A549 (cell line): Measurements from ENCODE around the gene ZG16B. TPM values are rescaled to one million over a fixed set of nuclear protein-coding genes. Genes with fewer than 3 reads are reported as not detected.

Experiments
- ATAC-seq, 2 experiments: fragments of 200-7000 bp in 1 of 2; fragments of >200 bp in 1 of 2; cut with Nextera tagmentation in 1 of 2; cut with Tn5 transposase in 1 of 2; 3 replicates each; pipeline versions ENCODE4 v1.8.0 to v1.9.1; 2018 to 2020; ENCODE audit warnings: mild to moderate bottlenecking in 1 of 2, moderate library complexity in 1 of 2
- CTCF ChIA-PET: fragments of 300-600 bp; sonication (Branson Sonifier 250); formaldehyde crosslinking; extraction: SDS; loops from one replicate; lab custom pipeline; 2021; ENCODE audit warnings: antibody characterized with exemption, inconsistent platforms; lab: Yijun Ruan, JAX
- POLR2A ChIA-PET: fragments of 350-600 bp; formaldehyde crosslinking; extraction: SDS; loops from one replicate; lab custom pipeline; 2021; ENCODE audit warnings: antibody characterized with exemption, inconsistent platforms; lab: Yijun Ruan, JAX
- DNase-seq, 2 experiments: peaks; one replicate each; pipeline versions ENCODE4 v3.0.0 to v3.0.0-alpha.2; 2011 to 2016; ENCODE audit warnings: low read depth in 1 of 2, low spot score in 1 of 2
- FAIRE-seq: peaks from 2 replicates; lab custom pipeline; 2011; peaks lifted over from hg19 to GRCh38; lab: Jason Lieb, UNC
- H3K27ac ChIP-seq, 2 experiments: fragments of >200 bp; sonication (Bioruptor Twin); formaldehyde crosslinking; 3 replicates each; pipeline ENCODE4 v1.5.1; 2016 to 2017
- H3K4me1 ChIP-seq: fragments of >200 bp; sonication (Bioruptor Twin); formaldehyde crosslinking; 3 replicates; pipeline ENCODE4 v1.6.1; 2016
- H3K4me2 ChIP-seq: fragments of >200 bp; sonication (Bioruptor Twin); formaldehyde crosslinking; 3 replicates; pipeline ENCODE4 v1.6.1; 2016
- H3K4me3 ChIP-seq: fragments of >200 bp; sonication (Bioruptor Twin); formaldehyde crosslinking; 3 replicates; pipeline ENCODE4 v1.5.1; 2016
- H3K9me3 ChIP-seq: fragments of >200 bp; sonication (Bioruptor Twin); formaldehyde crosslinking; 3 replicates; pipeline ENCODE4 v1.6.1; 2016
- CHD2 ChIP-seq: fragments of 150-350 bp; IDR thresholded peaks from 2 replicates; pipeline ENCODE4 v1.6.1; 2014; ENCODE audit warnings: low read length; ENCODE audit not compliant: partially characterized antibody
- CHD4 ChIP-seq: fragments of 200-600 bp; sonication (generic); IDR thresholded peaks from 2 replicates; pipeline ENCODE4 v1.6.1; 2016; ENCODE audit warnings: antibody characterized with exemption, mild to moderate bottlenecking, borderline replicate concordance
- EP300 ChIP-seq, 2 experiments: fragments of >200 bp; sonication (Bioruptor Twin); formaldehyde crosslinking; IDR thresholded peaks; 2 replicates in 1 of 2; 3 replicates in 1 of 2; pipeline ENCODE4 v1.6.1; 2016 to 2017
- ESRRA ChIP-seq: fragments of 150-350 bp; IDR thresholded peaks from 2 replicates; pipeline ENCODE4 v1.6.1; 2014; ENCODE audit warnings: mild to moderate bottlenecking, low read length, borderline replicate concordance
- FOXS1 ChIP-seq: fragments of 250-450 bp; sonication (Bioruptor Pico); IDR thresholded peaks from 2 replicates; pipeline ENCODE4 v1.5.0; 2020; ENCODE audit warnings: mild to moderate bottlenecking, moderate library complexity
- GATA3 ChIP-seq: IDR thresholded peaks from 2 replicates; pipeline ENCODE4 v1.6.1; 2012; ENCODE audit warnings: borderline replicate concordance
- HDAC2 ChIP-seq: fragments of 200-600 bp; sonication (generic); IDR thresholded peaks from 2 replicates; pipeline ENCODE4 v1.6.1; 2016
- HEYL ChIP-seq: fragments of 250-450 bp; sonication (Bioruptor Pico); IDR thresholded peaks from 2 replicates; pipeline ENCODE4 v1.8.0; 2021; ENCODE audit warnings: mild to moderate bottlenecking, moderate library complexity
- HMGXB4 ChIP-seq: fragments of 250-450 bp; sonication (Bioruptor Pico); IDR thresholded peaks from 2 replicates; pipeline ENCODE4 v1.5.0; 2021; ENCODE audit warnings: mild to moderate bottlenecking, moderate library complexity, borderline replicate concordance
- HOXA7 ChIP-seq: fragments of 250-450 bp; sonication (Bioruptor Pico); IDR thresholded peaks from 2 replicates; pipeline ENCODE4 v1.5.0; 2020; ENCODE audit warnings: mild to moderate bottlenecking, moderate library complexity
- HOXB13 ChIP-seq: fragments of 250-450 bp; sonication (Bioruptor Pico); IDR thresholded peaks from 2 replicates; pipeline ENCODE4 v1.5.0; 2020; ENCODE audit warnings: low read depth, mild to moderate bottlenecking, moderate library complexity
- JUN ChIP-seq, 2 experiments: fragments of >200 bp; sonication (Bioruptor Twin); formaldehyde crosslinking; IDR thresholded peaks; 2 replicates in 1 of 2; 3 replicates in 1 of 2; pipeline ENCODE4 v1.6.1; 2016 to 2017
- JUNB ChIP-seq: fragments of >200 bp; sonication (Bioruptor Twin); formaldehyde crosslinking; IDR thresholded peaks from 2 replicates; pipeline ENCODE4 v1.6.1; 2016
- KDM5A ChIP-seq: fragments of 200-600 bp; sonication (generic); IDR thresholded peaks from 2 replicates; pipeline ENCODE4 v1.6.1; 2016; ENCODE audit warnings: antibody characterized with exemption, mild to moderate bottlenecking
- MYC ChIP-seq: IDR thresholded peaks from 2 replicates; pipeline ENCODE4 v1.6.1; 2012; ENCODE audit warnings: mild to moderate bottlenecking, inconsistent platforms, low read length, improper control_type of control experiment, borderline replicate concordance
- NFE2L2 ChIP-seq: fragments of 150-350 bp; conservative IDR thresholded peaks from 2 replicates; pipeline ENCODE4 v1.6.1; 2014; ENCODE audit warnings: low read length
- RAD21 ChIP-seq, 2 experiments: fragments of >200 bp in 1 of 2; sonication (Bioruptor Twin) in 1 of 2; formaldehyde crosslinking in 1 of 2; IDR thresholded peaks in 1 of 2; conservative IDR thresholded peaks in 1 of 2; 2 replicates in 1 of 2; 3 replicates in 1 of 2; pipeline ENCODE4 v1.6.1; 2012 to 2018; ENCODE audit warnings: inconsistent platforms in 1 of 2
- RARB ChIP-seq: fragments of 250-450 bp; sonication (Bioruptor Pico); IDR thresholded peaks from 2 replicates; pipeline ENCODE4 v1.8.0; 2021; ENCODE audit warnings: mild to moderate bottlenecking, moderate library complexity
- RFX5 ChIP-seq: fragments of 450-650 bp; IDR thresholded peaks from 2 replicates; pipeline ENCODE4 v1.7.1; 2014; ENCODE audit warnings: antibody characterized with exemption, mild to moderate bottlenecking, moderate library complexity
- SMC3 ChIP-seq: fragments of >200 bp; sonication (Bioruptor Twin); formaldehyde crosslinking; IDR thresholded peaks from 3 replicates; pipeline ENCODE4 v1.6.1; 2018; ENCODE audit warnings: inconsistent platforms
- ZC3H11A ChIP-seq: fragments of 450-650 bp; IDR thresholded peaks from 2 replicates; pipeline ENCODE4 v1.6.1; 2014; ENCODE audit warnings: antibody characterized with exemption, mild to moderate bottlenecking
- WGBS: methylation state at CpG from one replicate; pipeline ENCODE4 v1.1.6; 2017; ENCODE audit errors: missing lambda C conversion rate; 5-methylcytosine and 5-hydroxymethylcytosine counted together
- polyA plus RNA-seq, 4 experiments: library from polyadenylated mRNA; depleted of rRNA in 3 of 4; stranded (reverse); fragments of >200 nt; fragmentation: RNase III in 1 of 4; extraction: RNeasy Plus Mini Kit Qiagen cat#74134 plus additional on column Dnase treatment in 1 of 4; gene quantifications; 2 replicates in 3 of 4; 3 replicates in 1 of 4; pipeline ENCODE4 v1.2.3, GENCODE V29; 2011 to 2017
- TF ChIP-seq, protein P1 (sequence below): IDR thresholded peaks from 2 replicates; pipeline ENCODE4 v1.6.1; 2012
- TF ChIP-seq, protein P2 (sequence below): fragments of 150-350 bp; IDR thresholded peaks from 2 replicates; pipeline ENCODE4 v1.6.1; 2014; ENCODE audit warnings: low read depth, mild to moderate bottlenecking, low read length
- TF ChIP-seq, protein P3 (sequence below): fragments of >200 bp; sonication (Bioruptor Twin); formaldehyde crosslinking; IDR thresholded peaks from 3 replicates; pipeline ENCODE4 v1.6.1; 2016

ZG16B gene
- polyA plus RNA-seq, 2 of the 4 experiments (the other 2 are of a cell fraction): 0.40 to 0.85 TPM

GRCh38 chr16:2831203-2831602 lies 1.1 kb downstream of the ZG16B start:
- ChIA-PET POLR2A (no interaction called here), CTCF (interaction anchor here (0.8 to 5.0 kb wide), 8 partner anchors 8 to 96 kb away, joined by 3 to 31 read pairs (median 5); no protein-coding TSS in a partner anchor)
- H3K9me3 ChIP-seq: no peaks in the 10 kb centered on the region
- no peak for FAIRE-seq
- DNase-seq: no peak
- TF ChIP-seq CHD4: no peak
- no peak for TF ChIP-seq GATA3
- TF ChIP-seq, protein P1, sequence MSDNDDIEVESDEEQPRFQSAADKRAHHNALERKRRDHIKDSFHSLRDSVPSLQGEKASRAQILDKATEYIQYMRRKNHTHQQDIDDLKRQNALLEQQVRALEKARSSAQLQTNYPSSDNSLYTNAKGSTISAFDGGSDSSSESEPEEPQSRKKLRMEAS: no peak
- TF ChIP-seq EP300 (IDR thresholded peaks at IDR 0.05): no peak
- no peak for TF ChIP-seq SMC3
- TF ChIP-seq JUNB: no peak
- no peak for TF ChIP-seq CHD2
- TF ChIP-seq ESRRA: no peak
- no peak for TF ChIP-seq HOXA7 (CRISPR knock-in tag)
- TF ChIP-seq, protein P2, sequence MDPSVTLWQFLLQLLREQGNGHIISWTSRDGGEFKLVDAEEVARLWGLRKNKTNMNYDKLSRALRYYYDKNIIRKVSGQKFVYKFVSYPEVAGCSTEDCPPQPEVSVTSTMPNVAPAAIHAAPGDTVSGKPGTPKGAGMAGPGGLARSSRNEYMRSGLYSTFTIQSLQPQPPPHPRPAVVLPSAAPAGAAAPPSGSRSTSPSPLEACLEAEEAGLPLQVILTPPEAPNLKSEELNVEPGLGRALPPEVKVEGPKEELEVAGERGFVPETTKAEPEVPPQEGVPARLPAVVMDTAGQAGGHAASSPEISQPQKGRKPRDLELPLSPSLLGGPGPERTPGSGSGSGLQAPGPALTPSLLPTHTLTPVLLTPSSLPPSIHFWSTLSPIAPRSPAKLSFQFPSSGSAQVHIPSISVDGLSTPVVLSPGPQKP: no peak
- TF ChIP-seq RAD21 (conservative IDR thresholded peaks at IDR 0.05 in 1 of 2, IDR thresholded peaks at IDR 0.05 in 1 of 2): no peak
- TF ChIP-seq JUN (IDR thresholded peaks at IDR 0.05): no peak
- TF ChIP-seq, protein P3, sequence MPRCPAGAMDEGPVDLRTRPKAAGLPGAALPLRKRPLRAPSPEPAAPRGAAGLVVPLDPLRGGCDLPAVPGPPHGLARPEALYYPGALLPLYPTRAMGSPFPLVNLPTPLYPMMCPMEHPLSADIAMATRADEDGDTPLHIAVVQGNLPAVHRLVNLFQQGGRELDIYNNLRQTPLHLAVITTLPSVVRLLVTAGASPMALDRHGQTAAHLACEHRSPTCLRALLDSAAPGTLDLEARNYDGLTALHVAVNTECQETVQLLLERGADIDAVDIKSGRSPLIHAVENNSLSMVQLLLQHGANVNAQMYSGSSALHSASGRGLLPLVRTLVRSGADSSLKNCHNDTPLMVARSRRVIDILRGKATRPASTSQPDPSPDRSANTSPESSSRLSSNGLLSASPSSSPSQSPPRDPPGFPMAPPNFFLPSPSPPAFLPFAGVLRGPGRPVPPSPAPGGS: no peak
- TF ChIP-seq HDAC2: no peak
- no peak for TF ChIP-seq ZC3H11A
- TF ChIP-seq KDM5A: no peak
- no peak for ATAC-seq
- H3K4me3 ChIP-seq: no peak overlapping the region
- no peak overlapping the region for H3K27ac ChIP-seq
- peaks cover 19% of the 10 kb centered on the region for H3K4me1 ChIP-seq
- H3K4me2 ChIP-seq: no peak overlapping the region
- WGBS: 76% methylated on average over 15 of the region's 15 CpGs

DNA sequence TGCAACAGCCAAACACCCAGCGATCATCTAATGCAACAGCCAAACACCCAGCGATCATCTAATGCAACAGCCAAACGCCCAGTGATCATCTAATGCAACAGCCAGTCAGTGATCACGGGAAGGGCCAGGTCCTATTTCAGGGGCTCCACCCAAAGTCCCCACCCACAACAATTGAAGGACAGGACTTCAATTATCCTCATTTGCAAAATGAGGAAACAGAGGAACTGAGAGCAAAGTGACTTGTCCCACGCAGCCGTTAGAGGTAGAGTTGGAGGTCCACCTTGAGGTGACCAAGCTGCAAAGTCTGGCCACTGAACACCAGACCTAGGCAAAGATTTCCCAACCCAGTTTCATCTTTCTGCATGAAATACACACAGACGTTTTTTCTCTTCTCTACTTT lies 3.7 kb downstream of the ZG16B start:
- FAIRE-seq: no peak
- DNase-seq: no peak
- H3K4me2 ChIP-seq: no peak overlapping the region
- TF ChIP-seq HEYL (CRISPR knock-in tag) (no peak), NFE2L2 (no peak), HMGXB4 (CRISPR knock-in tag) (no peak), EP300 (IDR thresholded peaks at IDR 0.05) (no peak), FOXS1 (no peak), RFX5 (no peak), ESRRA (no peak), SMC3 (no peak), ZC3H11A (no peak), HOXB13 (CRISPR knock-in tag) (no peak), RARB (CRISPR knock-in tag) (no peak), MYC (no peak)
- no peak for ATAC-seq
- H3K9me3 ChIP-seq: no peaks in the 10 kb centered on the region
- H3K4me3 ChIP-seq: no peak overlapping the region
- CTCF ChIA-PET: no interaction called here
- H3K4me1 ChIP-seq: peaks cover 39% of the 10 kb centered on the region
- no peak overlapping the region for H3K27ac ChIP-seq
- WGBS: 76% methylated on average over 6 of the region's 7 CpGs
- POLR2A ChIA-PET: no interaction called here
